Astrocyte of the cerebellum (primary cell): ENCODE measurements around the gene PGM5.

ENCODE experiments used
- DNase-seq: peaks from one replicate; pipeline ENCODE4 v3.0.0-alpha.2; 2011; ENCODE audit warnings: low read depth
- H3K4me3 ChIP-seq: 2 replicates; pipeline ENCODE4 v1.5.1; 2011; ENCODE audit warnings: mild to moderate bottlenecking, low read depth, low read length, moderate library complexity
- in situ Hi-C: cut with HindIII; loops from 2 replicates; pipeline ENCODE4 v1.10.0; 2017; ENCODE audit warnings: low sequenced_read_pairs
- TF ChIP-seq, protein P1 (sequence below): IDR thresholded peaks from 2 replicates; pipeline ENCODE4 v1.5.1; 2012; ENCODE audit warnings: low read length, low read depth, moderate library complexity, mild to moderate bottlenecking; ENCODE audit errors: missing control alignments

The PGM5 gene

DNA sequence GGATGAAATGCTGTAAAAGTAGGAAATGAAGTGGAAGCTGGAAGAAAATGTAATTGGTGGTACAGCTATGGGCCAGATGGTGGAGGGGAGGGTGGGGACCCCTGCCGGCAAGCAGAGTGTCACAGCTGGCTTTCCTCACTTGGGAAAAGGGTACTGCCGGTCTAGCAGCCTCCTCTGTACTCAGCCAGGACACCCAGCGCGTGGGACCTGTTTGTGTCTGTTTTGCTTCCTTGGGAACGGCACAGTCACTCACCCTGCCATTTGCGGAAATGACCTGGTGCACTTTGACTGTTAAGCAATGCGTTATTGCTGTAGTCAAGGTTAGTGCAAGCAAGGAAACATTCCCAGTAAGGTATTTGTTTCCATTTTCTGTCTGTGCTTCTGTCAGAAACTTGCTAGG, 174.2 kb downstream of the PGM5 start:
- in situ Hi-C loops = loop anchor here (25.0 kb wide), 1 partner anchor 357 kb away; no protein-coding TSS in a partner anchor
- DNase-seq = no peak
- H3K4me3 ChIP-seq = no peak overlapping the region
- TF ChIP-seq, protein P1, sequence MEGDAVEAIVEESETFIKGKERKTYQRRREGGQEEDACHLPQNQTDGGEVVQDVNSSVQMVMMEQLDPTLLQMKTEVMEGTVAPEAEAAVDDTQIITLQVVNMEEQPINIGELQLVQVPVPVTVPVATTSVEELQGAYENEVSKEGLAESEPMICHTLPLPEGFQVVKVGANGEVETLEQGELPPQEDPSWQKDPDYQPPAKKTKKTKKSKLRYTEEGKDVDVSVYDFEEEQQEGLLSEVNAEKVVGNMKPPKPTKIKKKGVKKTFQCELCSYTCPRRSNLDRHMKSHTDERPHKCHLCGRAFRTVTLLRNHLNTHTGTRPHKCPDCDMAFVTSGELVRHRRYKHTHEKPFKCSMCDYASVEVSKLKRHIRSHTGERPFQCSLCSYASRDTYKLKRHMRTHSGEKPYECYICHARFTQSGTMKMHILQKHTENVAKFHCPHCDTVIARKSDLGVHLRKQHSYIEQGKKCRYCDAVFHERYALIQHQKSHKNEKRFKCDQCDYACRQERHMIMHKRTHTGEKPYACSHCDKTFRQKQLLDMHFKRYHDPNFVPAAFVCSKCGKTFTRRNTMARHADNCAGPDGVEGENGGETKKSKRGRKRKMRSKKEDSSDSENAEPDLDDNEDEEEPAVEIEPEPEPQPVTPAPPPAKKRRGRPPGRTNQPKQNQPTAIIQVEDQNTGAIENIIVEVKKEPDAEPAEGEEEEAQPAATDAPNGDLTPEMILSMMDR = no peak

- H3K4me3 ChIP-seq = no peak overlapping the region
- no peak for DNase-seq
- TF ChIP-seq, protein P1 = no peak
- in situ Hi-C loops = loop anchor here (25.0 kb wide), 1 partner anchor 355 kb away; no protein-coding TSS in a partner anchor
Measured at GRCh38 chr9:68532131-68532530, 175.7 kb downstream of the PGM5 start.

GRCh38 chr9:68533678-68534077, 177.3 kb downstream of the PGM5 start:
- no peak for DNase-seq
- in situ Hi-C loops = loop anchor here (25.0 kb wide), 1 partner anchor 354 kb away; no protein-coding TSS in a partner anchor
- H3K4me3 ChIP-seq = no peak overlapping the region
- TF ChIP-seq, protein P1 = no peak

DNA sequence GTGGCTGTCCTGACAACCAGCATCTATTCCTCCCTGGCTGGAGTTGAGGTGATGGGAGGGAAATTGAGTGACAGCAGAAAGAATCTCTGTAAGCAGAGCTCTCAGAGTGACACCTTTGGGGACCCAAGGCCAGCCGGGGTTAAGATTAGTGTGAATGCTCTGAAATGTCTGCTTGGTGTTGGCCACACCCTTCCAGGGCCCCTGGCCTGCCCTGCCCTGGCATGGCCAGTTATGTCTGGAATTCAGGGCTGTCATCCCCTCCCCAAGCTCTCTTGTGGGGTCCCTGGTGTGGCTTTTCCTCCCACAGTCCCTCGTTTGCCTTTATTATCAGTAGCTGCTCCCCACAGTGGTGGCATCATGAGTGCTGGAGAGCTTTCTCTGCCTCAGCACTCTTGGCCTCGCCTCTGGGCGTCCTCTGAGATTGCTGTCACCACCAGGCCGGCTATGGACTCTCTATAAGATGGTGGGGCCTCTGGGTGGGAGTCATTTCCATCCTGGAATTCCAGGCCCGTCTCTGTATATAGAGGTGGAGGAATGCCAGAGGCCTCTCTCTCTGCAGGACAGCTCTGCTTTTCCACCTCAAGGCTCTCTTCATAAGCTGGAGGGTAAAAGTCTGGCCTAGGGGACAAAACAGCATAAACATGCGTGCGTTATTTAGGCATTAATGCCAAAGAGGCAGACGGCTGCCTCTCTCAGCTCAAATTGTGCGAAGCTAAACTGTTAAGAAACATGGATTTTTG, 180.6 kb downstream of the PGM5 start:
- in situ Hi-C loops = loop anchor here (25.0 kb wide), 1 partner anchor 350 kb away; no protein-coding TSS in a partner anchor
- no peak for DNase-seq
- TF ChIP-seq, protein P1 = no peak
- H3K4me3 ChIP-seq = no peak overlapping the region

GRCh38 chr9:68537616-68537880, 181.1 kb downstream of the PGM5 start:
- TF ChIP-seq, protein P1 = no peak
- in situ Hi-C loops = loop anchor here (25.0 kb wide), 1 partner anchor 350 kb away; no protein-coding TSS in a partner anchor
- DNase-seq = no peak
- no peak overlapping the region for H3K4me3 ChIP-seq

- H3K4me3 ChIP-seq = no peak overlapping the region
- TF ChIP-seq, protein P1 = no peak
- DNase-seq = peak; percentile 1
- in situ Hi-C loops = loop anchor here (25.0 kb wide), 1 partner anchor 349 kb away; no protein-coding TSS in a partner anchor
Measured at GRCh38 chr9:68538200-68538599, 181.8 kb downstream of the PGM5 start.
